Measurements from ENCODE around the gene AGAP2.
"Not testable (repeated sequence)": the region's sequence is repeated elsewhere in the genome, so short reads cannot be mapped to it uniquely, and the experiment has no call there.

AGAP2 gene

GRCh38 chr12:57722716-57723629 lies 15.6 kb downstream of the AGAP2 start:
- no peak for DNase-seq (ENCODE audit: low read depth)

GRCh38 chr12:57721846-57722608 lies 16.5 kb downstream of the AGAP2 start:
- not testable (repeated sequence) for DNase-seq (ENCODE audit: low read depth)

- DNase-seq (ENCODE audit: low read depth) = no peak
Measured at GRCh38 chr12:57720606-57721595, 17.6 kb downstream of the AGAP2 start.

- DNase-seq (ENCODE audit: low read depth) = no peak
Measured at GRCh38 chr12:57719777-57720605, 18.6 kb downstream of the AGAP2 start.

- DNase-seq (ENCODE audit: low read depth) = no peak
Measured at GRCh38 chr12:57718641-57719528, 19.7 kb downstream of the AGAP2 start.

GRCh38 chr12:57717846-57718640 lies 20.5 kb downstream of the AGAP2 start:
- DNase-seq (ENCODE audit: low read depth) = no peak

GRCh38 chr12:57717131-57717530 lies 21.4 kb downstream of the AGAP2 start:
- no peak for DNase-seq (ENCODE audit: low read depth)

GRCh38 chr12:57716305-57716704 lies 22.2 kb downstream of the AGAP2 start:
- no peak for DNase-seq (ENCODE audit: low read depth)

GRCh38 chr12:57715786-57716185 lies 22.8 kb downstream of the AGAP2 start:
- no peak for DNase-seq (ENCODE audit: low read depth)

GRCh38 chr12:57715036-57715748 lies 23.4 kb downstream of the AGAP2 start:
- DNase-seq (ENCODE audit: low read depth) = not testable (repeated sequence)

GRCh38 chr12:57713209-57713608 lies 25.3 kb downstream of the AGAP2 start:
- DNase-seq (ENCODE audit: low read depth) = no peak

- DNase-seq (ENCODE audit: low read depth) = no peak
Measured at GRCh38 chr12:57712701-57713100, 25.8 kb downstream of the AGAP2 start.

- no peak for DNase-seq (ENCODE audit: low read depth)
Measured at GRCh38 chr12:57708296-57708695, 30.2 kb downstream of the AGAP2 start.

- no peak for DNase-seq (ENCODE audit: low read depth)
Measured at GRCh38 chr12:57707250-57707649, 31.3 kb downstream of the AGAP2 start.

GRCh38 chr12:57700317-57700716 lies 38.2 kb downstream of the AGAP2 start:
- no peak for DNase-seq (ENCODE audit: low read depth)

GRCh38 chr12:57698414-57698813 lies 40.1 kb downstream of the AGAP2 start:
- no peak for DNase-seq (ENCODE audit: low read depth)

- no peak for DNase-seq (ENCODE audit: low read depth)
Measured at GRCh38 chr12:57697076-57697475, 41.5 kb downstream of the AGAP2 start.

- DNase-seq (ENCODE audit: low read depth) = no peak
Measured at GRCh38 chr12:57695770-57696432, 42.6 kb downstream of the AGAP2 start.

Measured in HS-27A (cell line).